Fibroblast of lung (primary cell): Measurements from ENCODE around the gene QARS1. TPM values are rescaled to one million over a fixed set of nuclear protein-coding genes. Genes with fewer than 3 reads are reported as not detected.

Experiments used
- DNase-seq, 2 donors: peaks; one replicate each; pipeline versions ENCODE4 v3.0.0 to v3.0.0-alpha.2; 2010; ENCODE audit warnings: low read depth in 2 of 2
- H2AFZ ChIP-seq: 2 replicates; pipeline ENCODE4 v1.5.1; 2012; ENCODE audit warnings: low read length, control low read depth, inconsistent platforms
- H3K27ac ChIP-seq: 2 replicates; pipeline ENCODE4 v1.5.1; 2011; ENCODE audit warnings: low read length, control low read depth; ENCODE audit not compliant: insufficient read depth
- H3K27me3 ChIP-seq: 2 replicates; pipeline ENCODE4 v1.5.1; 2011; ENCODE audit warnings: mild to moderate bottlenecking, low read length; ENCODE audit not compliant: control insufficient read depth, insufficient read depth
- H3K36me3 ChIP-seq: 2 replicates; pipeline ENCODE4 v1.5.1; 2011; ENCODE audit warnings: low read length; ENCODE audit not compliant: control insufficient read depth, insufficient read depth
- H3K4me1 ChIP-seq: 2 replicates; pipeline ENCODE4 v1.5.1; 2011; ENCODE audit warnings: low read length; ENCODE audit not compliant: control insufficient read depth, insufficient read depth; ENCODE audit errors: extremely low read depth
- H3K4me2 ChIP-seq: 2 replicates; pipeline ENCODE4 v1.5.1; 2011; ENCODE audit warnings: low read length, control low read depth; ENCODE audit not compliant: insufficient read depth; ENCODE audit errors: extremely low read depth
- H3K4me3 ChIP-seq, 4 experiments: fragments of 200-600 bp in 1 of 4; sonication (generic) in 1 of 4; replicated peaks in 1 of 4; 2 replicates each; pipeline ENCODE4 v1.5.1; 2011 to 2016; ENCODE audit warnings: low read length in 4 of 4, low read depth in 3 of 4, mild to moderate bottlenecking in 3 of 4, control low read depth in 2 of 4, inconsistent platforms in 1 of 4, mixed read lengths in 1 of 4; ENCODE audit not compliant: insufficient read depth in 1 of 4; ENCODE audit errors: control extremely low read depth in 1 of 4
- H3K79me2 ChIP-seq: 2 replicates; pipeline ENCODE4 v1.5.1; 2012; ENCODE audit warnings: mild to moderate bottlenecking, low read length, inconsistent platforms; ENCODE audit not compliant: control insufficient read depth, insufficient read depth
- H3K9ac ChIP-seq: 2 replicates; pipeline ENCODE4 v1.5.1; 2011; ENCODE audit warnings: mild to moderate bottlenecking, low read length, control low read depth; ENCODE audit not compliant: insufficient read depth
- H3K9me3 ChIP-seq: 2 replicates; pipeline ENCODE4 v1.5.1; 2012; ENCODE audit warnings: low read depth, low read length; ENCODE audit not compliant: control insufficient read depth, insufficient read depth
- H4K20me1 ChIP-seq: 2 replicates; pipeline ENCODE4 v1.5.1; 2011; ENCODE audit warnings: low read length; ENCODE audit not compliant: control insufficient read depth, insufficient read depth; ENCODE audit errors: extremely low read depth
- CTCF ChIP-seq, 2 donors: IDR thresholded peaks in 1 of 2; conservative IDR thresholded peaks in 1 of 2; 1 replicate in 1 of 2; 2 replicates in 1 of 2; pipeline ENCODE4 v1.5.1; 2011 to 2012; ENCODE audit warnings: low read length in 2 of 2, control low read depth in 1 of 2, inconsistent platforms in 1 of 2, low read depth in 1 of 2, mild to moderate bottlenecking in 1 of 2
- EZH2 ChIP-seq: IDR thresholded peaks from 2 replicates; pipeline ENCODE4 v1.5.1; 2012; ENCODE audit warnings: low read length, control low read depth, mild to moderate bottlenecking; ENCODE audit errors: missing control alignments
- polyA plus RNA-seq, 2 donors: library from polyadenylated mRNA; depleted of rRNA in 1 of 2; stranded (reverse) in 1 of 2; unstranded in 1 of 2; fragments of >200 nt; gene quantifications; 2 replicates each; pipeline ENCODE4 v1.2.1, GENCODE V29; 2011 to 2012; ENCODE audit warnings: missing spikeins in 1 of 2
- total RNA-seq: library from RNA; depleted of rRNA; stranded (reverse); fragments of >200 nt; gene quantifications from 2 replicates; pipeline ENCODE4 v1.2.1, GENCODE V29; 2014

Gene QARS1
- total and polyA plus RNA-seq, 2 donors (not counting 1 experiment from before 2014, with no cell fraction given): 164 to 304 TPM

GRCh38 chr3:49148159-49148558, 43.6 kb upstream of the QARS1 start:
- Histone ChIP-seq H3K27ac (no peak overlapping the region), H2AFZ (no peak overlapping the region), H3K4me1 (no peaks in the 10 kb centered on the region), H3K27me3 (no peaks in the 10 kb centered on the region), H3K9me3 (no peaks in the 10 kb centered on the region), H3K4me2 (no peak overlapping the region), H3K4me3 (no peak overlapping the region), H4K20me1 (no peaks in the 10 kb centered on the region), H3K9ac (no peak overlapping the region), H3K79me2 (no peaks in the 10 kb centered on the region), H3K36me3 (no peaks in the 10 kb centered on the region)
- no peak for DNase-seq
- TF ChIP-seq CTCF (conservative IDR thresholded peaks at IDR 0.05 in 1 of 2, IDR thresholded peaks at IDR 0.05 in 1 of 2; ENCODE audit: low read depth in 1 of 2, low read length in 2 of 2) (no peak), EZH2 (no peak)

- no peaks in the 10 kb centered on the region for H3K79me2 ChIP-seq
- no peak overlapping the region for H3K4me3 ChIP-seq
- H3K27ac ChIP-seq: no peak overlapping the region
- H4K20me1 ChIP-seq: no peaks in the 10 kb centered on the region
- no peaks in the 10 kb centered on the region for H3K4me1 ChIP-seq
- peaks cover 5% of the 10 kb centered on the region for H3K27me3 ChIP-seq
- no peak for DNase-seq
- no peaks in the 10 kb centered on the region for H3K36me3 ChIP-seq
- H2AFZ ChIP-seq: no peak overlapping the region
- TF ChIP-seq EZH2 (no peak), CTCF (conservative IDR thresholded peaks at IDR 0.05 in 1 of 2, IDR thresholded peaks at IDR 0.05 in 1 of 2; ENCODE audit: low read depth in 1 of 2, low read length in 2 of 2) (no peak)
- no peaks in the 10 kb centered on the region for H3K9me3 ChIP-seq
- no peak overlapping the region for H3K9ac ChIP-seq
- H3K4me2 ChIP-seq: no peak overlapping the region
Measured at GRCh38 chr3:49140080-49140479, 35.5 kb upstream of the QARS1 start.

- TF ChIP-seq EZH2: no peak
- TF ChIP-seq CTCF (conservative IDR thresholded peaks at IDR 0.05 in 1 of 2, IDR thresholded peaks at IDR 0.05 in 1 of 2; ENCODE audit: low read depth in 1 of 2, low read length in 2 of 2): no peak
- no peak overlapping the region for H3K4me2 ChIP-seq
- no peak for DNase-seq
Measured at GRCh38 chr3:49135499-49135898, 30.9 kb upstream of the QARS1 start.

More at GRCh38 chr3:49135499-49135898, 30.9 kb upstream of the QARS1 start:
- Histone ChIP-seq H3K27ac (no peak overlapping the region), H2AFZ (no peak overlapping the region), H3K79me2 (peaks cover 23% of the 10 kb centered on the region), H3K27me3 (peaks cover 5% of the 10 kb centered on the region), H3K4me3 (no peak overlapping the region), H4K20me1 (no peaks in the 10 kb centered on the region), H3K4me1 (peaks cover 3% of the 10 kb centered on the region), H3K9me3 (no peaks in the 10 kb centered on the region), H3K36me3 (peaks cover 10% of the 10 kb centered on the region), H3K9ac (no peak overlapping the region)
